ENCODE data around the gene TNRC6B.

DNA sequence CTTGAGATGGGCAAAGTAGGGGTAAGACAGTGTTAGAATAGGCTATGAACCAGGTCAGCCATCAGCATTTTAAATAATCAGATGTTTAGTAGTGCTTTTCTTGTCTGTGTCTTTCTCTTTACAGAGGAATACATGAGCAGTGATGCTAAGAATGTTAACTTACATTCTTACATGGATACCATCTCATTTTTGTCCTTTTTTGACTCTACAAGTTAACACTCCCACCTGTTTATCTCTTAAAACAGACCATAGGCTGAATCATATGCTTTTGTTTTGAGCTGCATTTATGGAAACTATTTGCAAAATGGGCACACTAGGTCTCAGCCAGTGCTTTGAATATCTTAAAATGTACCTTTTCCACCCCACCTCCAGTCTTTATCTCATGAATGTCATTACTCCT lies 143.0 kb downstream of the TNRC6B start:
- TF ChIP-seq CTCF (IDR thresholded peaks at IDR 0.05) (no peak), EZH2 (IDR thresholded peaks at IDR 0.05) (no peak)

All from neural progenitor cell (in vitro differentiated cells).